Nephron progenitor cell (in vitro differentiated cells): ENCODE measurements around the gene STX12.

ENCODE experiments used
- DNase-seq: peaks from one replicate; pipeline ENCODE4 v3.0.0; 2021
- H3K27ac Mint-ChIP-seq: 2 replicates; pipeline ENCODE4 v1.8.0; 2021; ENCODE audit warnings: mild to moderate bottlenecking, moderate library complexity, mixed read lengths
- H3K27me3 Mint-ChIP-seq: 2 replicates; pipeline ENCODE4 v1.8.0; 2021; ENCODE audit warnings: mild to moderate bottlenecking, low read depth, mixed read lengths; ENCODE audit not compliant: poor library complexity
- H3K36me3 Mint-ChIP-seq: 2 replicates; pipeline ENCODE4 v1.8.0; 2021; ENCODE audit warnings: low read depth, mixed read lengths
- H3K4me1 Mint-ChIP-seq: 2 replicates; pipeline ENCODE4 v1.8.0; 2021; ENCODE audit warnings: mixed read lengths
- H3K4me3 Mint-ChIP-seq: 2 replicates; pipeline ENCODE4 v1.8.0; 2021; ENCODE audit warnings: mild to moderate bottlenecking, moderate library complexity, mixed read lengths
- H3K9me3 Mint-ChIP-seq: 2 replicates; pipeline ENCODE4 v1.8.0; 2021; ENCODE audit warnings: mild to moderate bottlenecking, moderate library complexity, mixed read lengths
- CTCF ChIP-seq: fragments of 200-600 bp; sonication (generic); IDR thresholded peaks from 2 replicates; pipeline ENCODE4 v1.5.0; 2021; ENCODE audit warnings: antibody characterized with exemption

Gene STX12

GRCh38 chr1:27736252-27736651, 36.8 kb upstream of the STX12 start:
- Mint-ChIP-seq H3K27ac (no peak overlapping the region), H3K9me3 (no peaks in the 10 kb centered on the region), H3K4me1 (no peaks in the 10 kb centered on the region), H3K27me3 (no peaks in the 10 kb centered on the region), H3K4me3 (no peak overlapping the region), H3K36me3 (peaks cover 60% of the 10 kb centered on the region)
- no peak for TF ChIP-seq CTCF
- no peak for DNase-seq

- Mint-ChIP-seq H3K27ac (no peak overlapping the region), H3K27me3 (no peaks in the 10 kb centered on the region), H3K36me3 (peaks cover 46% of the 10 kb centered on the region), H3K9me3 (no peaks in the 10 kb centered on the region), H3K4me3 (no peak overlapping the region), H3K4me1 (no peaks in the 10 kb centered on the region)
- no peak for DNase-seq
- no peak for TF ChIP-seq CTCF
Measured at GRCh38 chr1:27741121-27741520, 31.9 kb upstream of the STX12 start.

GRCh38 chr1:27744556-27744955, 28.5 kb upstream of the STX12 start:
- H3K4me1 Mint-ChIP-seq: no peaks in the 10 kb centered on the region
- no peaks in the 10 kb centered on the region for H3K9me3 Mint-ChIP-seq
- H3K27ac Mint-ChIP-seq: peak overlapping the region; percentile 30
- TF ChIP-seq CTCF: no peak
- peaks cover 36% of the 10 kb centered on the region for H3K36me3 Mint-ChIP-seq
- DNase-seq: no peak
- no peaks in the 10 kb centered on the region for H3K27me3 Mint-ChIP-seq
- no peak overlapping the region for H3K4me3 Mint-ChIP-seq

- TF ChIP-seq CTCF: no peak
- DNase-seq: no peak
- no peaks in the 10 kb centered on the region for H3K4me1 Mint-ChIP-seq
- no peak overlapping the region for H3K27ac Mint-ChIP-seq
- no peaks in the 10 kb centered on the region for H3K9me3 Mint-ChIP-seq
- peaks cover 38% of the 10 kb centered on the region for H3K36me3 Mint-ChIP-seq
- no peaks in the 10 kb centered on the region for H3K27me3 Mint-ChIP-seq
- H3K4me3 Mint-ChIP-seq: no peak overlapping the region
Measured at GRCh38 chr1:27745466-27745865, 27.6 kb upstream of the STX12 start.

GRCh38 chr1:27752360-27752759, 20.7 kb upstream of the STX12 start:
- Mint-ChIP-seq H3K4me1 (no peaks in the 10 kb centered on the region), H3K36me3 (peaks cover 41% of the 10 kb centered on the region), H3K27ac (no peak overlapping the region), H3K4me3 (no peak overlapping the region), H3K27me3 (peaks cover 4% of the 10 kb centered on the region), H3K9me3 (no peaks in the 10 kb centered on the region)
- TF ChIP-seq CTCF: no peak
- DNase-seq: no peak

DNA sequence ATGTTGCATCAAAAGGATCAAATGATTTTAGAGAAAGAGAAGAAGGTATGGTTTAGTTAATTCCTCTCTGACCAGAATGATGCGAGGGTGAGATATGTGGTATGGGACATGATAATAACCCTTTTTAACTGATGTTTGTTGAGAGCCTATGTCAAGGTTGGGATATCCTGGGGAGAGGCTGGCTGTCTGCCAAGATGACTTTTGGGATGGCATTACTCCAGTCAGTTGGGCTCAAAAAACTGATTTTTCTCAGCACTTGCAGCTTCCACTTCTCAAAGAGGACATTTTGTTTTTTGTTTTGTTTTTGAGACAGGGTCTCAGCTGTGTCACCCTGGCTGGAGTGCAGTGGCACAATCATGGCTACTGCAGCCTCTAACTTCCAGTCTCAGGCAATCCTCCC, 17.7 kb upstream of the STX12 start:
- TF ChIP-seq CTCF: no peak
- DNase-seq: no peak
- no peaks in the 10 kb centered on the region for H3K9me3 Mint-ChIP-seq
- peak overlapping the region; percentile 61 for H3K27ac Mint-ChIP-seq
- peaks cover 4% of the 10 kb centered on the region for H3K27me3 Mint-ChIP-seq
- H3K4me3 Mint-ChIP-seq: no peak overlapping the region
- no peaks in the 10 kb centered on the region for H3K4me1 Mint-ChIP-seq
- peaks cover 43% of the 10 kb centered on the region for H3K36me3 Mint-ChIP-seq
